ENCODE measurements around the gene TAOK2. TPM values are rescaled to one million over a fixed set of nuclear protein-coding genes. Genes with fewer than 3 reads are reported as not detected.
"Not testable (repeated sequence)": the region's sequence is repeated elsewhere in the genome, so short reads cannot be mapped to it uniquely, and the experiment has no call there.

TAOK2 gene
- total RNA-seq, 4 donors from 2014 or later = 51.3 to 88.8 (median 66.0) TPM

DNA sequence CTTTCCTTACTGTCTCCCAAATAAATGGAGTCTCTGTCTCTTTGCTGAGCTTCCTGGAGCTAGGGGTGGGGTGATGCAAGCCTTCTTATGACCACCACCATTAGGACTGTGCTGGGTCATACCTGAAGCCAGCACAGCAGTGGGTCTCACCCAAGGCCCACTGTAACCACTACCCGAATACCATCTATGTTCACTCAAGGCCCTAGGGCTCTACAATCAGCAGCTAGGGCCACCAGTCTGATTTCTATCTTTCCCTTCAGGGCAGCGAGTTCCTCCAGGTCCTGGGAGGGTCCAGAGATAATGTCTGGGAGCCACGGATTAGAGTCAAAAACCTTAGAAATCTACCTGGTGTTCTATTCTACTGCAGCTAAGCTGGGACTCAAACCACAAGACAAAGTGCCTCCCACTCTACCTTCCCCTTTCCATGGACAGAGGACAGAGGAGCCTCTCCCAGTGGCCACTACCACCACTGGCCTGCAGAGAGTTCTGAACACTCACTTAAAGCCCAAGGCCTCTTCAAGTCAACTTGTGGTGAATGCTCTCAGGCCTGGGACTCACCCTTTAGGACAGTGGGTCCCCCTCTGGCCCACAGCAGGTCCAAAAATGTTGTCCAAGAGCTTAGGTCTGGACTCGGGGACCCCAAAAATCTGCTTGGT is 22.7 kb upstream of the TAOK2 start:
- no peaks in the 10 kb centered on the region for H3K9me3 ChIP-seq
- no peaks in the 10 kb centered on the region for H3K36me3 ChIP-seq
- no peak overlapping the region for H3K27ac ChIP-seq
- 93 to 95% methylated on average over 4 of the region's 4 CpGs for WGBS, 2 donors
- TF ChIP-seq POLR2A (IDR thresholded peaks at IDR 0.05) (no peak), EP300 (IDR thresholded peaks at IDR 0.05) (no peak)
- TF ChIP-seq, protein P1, sequence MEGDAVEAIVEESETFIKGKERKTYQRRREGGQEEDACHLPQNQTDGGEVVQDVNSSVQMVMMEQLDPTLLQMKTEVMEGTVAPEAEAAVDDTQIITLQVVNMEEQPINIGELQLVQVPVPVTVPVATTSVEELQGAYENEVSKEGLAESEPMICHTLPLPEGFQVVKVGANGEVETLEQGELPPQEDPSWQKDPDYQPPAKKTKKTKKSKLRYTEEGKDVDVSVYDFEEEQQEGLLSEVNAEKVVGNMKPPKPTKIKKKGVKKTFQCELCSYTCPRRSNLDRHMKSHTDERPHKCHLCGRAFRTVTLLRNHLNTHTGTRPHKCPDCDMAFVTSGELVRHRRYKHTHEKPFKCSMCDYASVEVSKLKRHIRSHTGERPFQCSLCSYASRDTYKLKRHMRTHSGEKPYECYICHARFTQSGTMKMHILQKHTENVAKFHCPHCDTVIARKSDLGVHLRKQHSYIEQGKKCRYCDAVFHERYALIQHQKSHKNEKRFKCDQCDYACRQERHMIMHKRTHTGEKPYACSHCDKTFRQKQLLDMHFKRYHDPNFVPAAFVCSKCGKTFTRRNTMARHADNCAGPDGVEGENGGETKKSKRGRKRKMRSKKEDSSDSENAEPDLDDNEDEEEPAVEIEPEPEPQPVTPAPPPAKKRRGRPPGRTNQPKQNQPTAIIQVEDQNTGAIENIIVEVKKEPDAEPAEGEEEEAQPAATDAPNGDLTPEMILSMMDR (IDR thresholded peaks at IDR 0.05) = no peak
- no peak for DNase-seq (ENCODE audit: low spot score in 2 of 2)
- H3K4me1 ChIP-seq = no peaks in the 10 kb centered on the region
- no peaks in the 10 kb centered on the region for H3K27me3 ChIP-seq
- H3K4me3 ChIP-seq = no peak overlapping the region

DNA sequence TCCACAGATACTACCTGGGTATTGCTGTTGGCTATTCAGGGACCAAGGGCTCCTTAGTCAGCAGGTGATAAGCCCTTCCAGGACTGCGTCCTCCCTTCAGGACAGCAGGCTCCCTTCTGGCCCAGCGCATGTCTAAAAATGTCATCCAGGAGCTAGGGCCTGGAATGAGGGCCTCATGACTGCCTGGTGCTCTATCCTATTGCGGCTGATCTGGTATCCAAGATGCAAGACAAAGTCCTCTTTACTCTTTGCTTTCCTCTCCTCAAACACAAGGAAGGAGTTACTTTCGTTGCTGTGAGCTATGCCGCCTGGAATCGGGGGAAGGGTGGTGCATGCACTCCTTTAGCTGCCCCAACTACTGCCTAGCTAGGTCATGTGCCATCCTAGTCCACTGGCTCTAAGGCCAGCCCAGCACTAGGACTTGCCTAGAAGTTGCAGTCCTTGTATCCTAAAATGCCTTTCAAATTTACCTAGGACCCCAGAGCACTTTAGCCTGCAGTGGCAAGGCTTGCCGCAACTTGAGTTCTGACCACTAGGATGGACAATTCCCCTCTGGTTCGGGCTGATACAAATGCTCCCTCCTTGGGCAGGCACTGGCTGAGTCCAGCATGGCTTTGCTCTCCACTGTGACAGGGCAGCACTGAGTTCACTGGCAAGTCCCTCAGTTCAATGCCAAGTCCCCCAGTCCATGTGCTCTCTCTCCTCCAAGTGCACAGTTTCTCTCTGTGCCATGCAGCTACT is 21.9 kb upstream of the TAOK2 start:
- TF ChIP-seq, protein P1 (IDR thresholded peaks at IDR 0.05) = no peak
- TF ChIP-seq EP300 (IDR thresholded peaks at IDR 0.05) (no peak), POLR2A (IDR thresholded peaks at IDR 0.05) (no peak)
- Histone ChIP-seq H3K4me1 (no peaks in the 10 kb centered on the region), H3K9me3 (no peaks in the 10 kb centered on the region), H3K27me3 (peaks cover 0 to 2% of the 10 kb centered on the region in 2 donors), H3K36me3 (no peaks in the 10 kb centered on the region), H3K4me3 (no peak overlapping the region), H3K27ac (no peak overlapping the region)
- WGBS, 2 donors = 80 to 86% methylated on average over 8 of the region's 8 CpGs
- DNase-seq (ENCODE audit: low spot score in 2 of 2) = no peak

DNA sequence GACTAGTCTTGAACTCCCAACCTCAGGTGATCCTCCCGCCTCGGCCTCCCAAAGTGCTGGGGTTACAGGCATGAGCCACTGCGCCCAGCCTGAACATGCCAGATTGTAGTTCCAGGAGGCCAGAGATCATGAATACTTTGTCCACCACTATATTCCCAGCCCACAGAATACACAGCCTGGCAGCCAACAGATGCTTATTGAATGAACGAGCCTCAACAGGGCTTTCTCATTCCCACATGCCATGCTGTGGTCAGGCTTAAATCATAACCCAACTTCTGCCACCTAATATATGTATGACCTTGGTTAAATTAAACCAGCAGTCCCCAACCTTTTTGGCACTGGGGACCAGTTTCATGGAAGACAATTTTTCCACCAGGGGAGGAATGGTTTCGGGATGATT is 14.9 kb upstream of the TAOK2 start:
- H3K27me3 ChIP-seq = peaks cover 0 to 7% of the 10 kb centered on the region in 2 donors
- H3K36me3 ChIP-seq = peaks cover 0 to under 1% (median 0%) of the 10 kb centered on the region in 3 donors
- WGBS, 2 donors = 84 to 90% methylated on average over 5 of the region's 5 CpGs
- no peak overlapping the region for H3K27ac ChIP-seq
- DNase-seq (ENCODE audit: low spot score in 2 of 2) = no peak
- H3K9me3 ChIP-seq = no peaks in the 10 kb centered on the region
- H3K4me3 ChIP-seq = no peak overlapping the region
- H3K4me1 ChIP-seq = peaks cover 0 to 18% (median 4%) of the 10 kb centered on the region in 4 donors
- TF ChIP-seq EP300 (IDR thresholded peaks at IDR 0.05) (no peak), POLR2A (IDR thresholded peaks at IDR 0.05) (no peak)
- TF ChIP-seq, protein P1 (IDR thresholded peaks at IDR 0.05) = no peak

DNA sequence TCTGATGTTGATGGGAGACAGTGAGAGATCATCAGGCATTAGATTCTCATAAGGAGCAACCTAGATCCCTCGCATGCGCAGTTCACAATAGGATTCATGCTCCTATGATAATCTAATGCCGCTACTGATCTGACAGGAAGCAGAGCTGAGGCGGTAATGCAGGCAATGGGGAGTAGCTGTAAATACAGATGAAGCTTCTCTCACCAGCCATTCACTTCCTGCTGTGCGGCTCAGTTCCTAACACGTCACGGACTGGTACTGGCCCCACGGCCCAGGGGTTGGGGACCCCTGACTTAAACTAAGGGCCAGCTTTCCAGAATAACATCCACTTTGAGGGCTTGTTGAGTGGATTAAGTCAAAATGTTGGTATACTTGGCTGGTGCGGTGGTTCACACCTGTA is 14.4 kb upstream of the TAOK2 start:
- 82 to 85% methylated on average over 9 of the region's 9 CpGs for WGBS, 2 donors
- no peak overlapping the region for H3K4me3 ChIP-seq
- peaks cover 0 to 6% (median 0%) of the 10 kb centered on the region in 3 donors for H3K36me3 ChIP-seq
- DNase-seq (ENCODE audit: low spot score in 2 of 2) = no peak
- H3K4me1 ChIP-seq = peaks cover 0 to 18% (median 4%) of the 10 kb centered on the region in 4 donors
- H3K27me3 ChIP-seq = peaks cover 0 to 7% of the 10 kb centered on the region in 2 donors
- H3K9me3 ChIP-seq = no peaks in the 10 kb centered on the region
- H3K27ac ChIP-seq = no peak overlapping the region
- TF ChIP-seq, protein P1 (IDR thresholded peaks at IDR 0.05) = no peak
- TF ChIP-seq POLR2A (IDR thresholded peaks at IDR 0.05) (no peak), EP300 (IDR thresholded peaks at IDR 0.05) (no peak)

DNA sequence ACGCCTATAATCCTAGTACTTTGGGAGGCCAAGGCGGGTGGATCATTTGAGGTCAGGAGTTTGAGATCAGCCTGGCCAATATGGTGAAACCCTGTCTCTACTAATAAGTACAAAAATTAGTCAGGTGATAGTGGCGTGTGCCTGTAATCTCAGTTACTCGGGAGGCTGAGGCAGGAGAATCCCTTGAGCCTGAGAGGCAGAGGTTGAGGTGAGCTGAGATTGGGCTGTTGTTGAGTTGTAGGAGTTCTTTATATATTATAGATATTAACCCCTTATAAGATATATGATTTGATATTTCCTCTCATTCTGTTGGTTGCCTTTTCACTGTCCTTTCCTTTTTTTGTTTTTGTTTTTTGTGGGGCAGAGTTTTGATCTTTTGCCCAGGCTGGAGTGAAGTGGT is 13.8 kb upstream of the TAOK2 start:
- H3K4me3 ChIP-seq; H3K9me3 ChIP-seq; H3K27me3 ChIP-seq; DNase-seq (ENCODE audit: low spot score in 2 of 2); H3K27ac ChIP-seq: not testable (repeated sequence)
- WGBS, 2 donors = 91% methylated on average over 4 of the region's 4 CpGs
- H3K4me1 ChIP-seq = peaks cover 0 to 18% (median 4%) of the 10 kb centered on the region in 4 donors
- peaks cover 0 to 11% (median 0%) of the 10 kb centered on the region in 3 donors for H3K36me3 ChIP-seq

All from tibial nerve (tissue), 4 donors.